Activated CD4-positive, alpha-beta T cell treated with anti-CD3 and anti-CD28 coated beads, Interleukin-2, amount 10 ng/mL, durations not matched to agents 7 days and 5 days (primary cell): ENCODE measurements around the gene NDUFS4. TPM values are rescaled to one million over a fixed set of nuclear protein-coding genes. Genes with fewer than 3 reads are reported as not detected.
"Not testable (repeated sequence)": the region's sequence is repeated elsewhere in the genome, so short reads cannot be mapped to it uniquely, and the experiment has no call there.

Experiments
- CTCF ChIA-PET: fragments of 350-600 bp; sonication (Branson Sonifier 250); formaldehyde crosslinking; loops from one replicate; lab custom pipeline; 2021; ENCODE audit warnings: antibody characterized with exemption; lab: Charles Lee
- POLR2A ChIA-PET: fragments of 350-600 bp; sonication (Branson Sonifier 250); formaldehyde crosslinking; loops from one replicate; lab custom pipeline; 2021; ENCODE audit warnings: antibody characterized with exemption; lab: Charles Lee
- DNase-seq: peaks from one replicate; pipeline ENCODE4 v3.0.0-alpha.2; 2020
- H3K27ac Mint-ChIP-seq: one replicate; pipeline ENCODE4 v1.8.0; 2021; ENCODE audit warnings: mild to moderate bottlenecking, moderate library complexity, mixed read lengths
- H3K27me3 Mint-ChIP-seq: one replicate; pipeline ENCODE4 v1.8.0; 2021; ENCODE audit warnings: mixed read lengths
- H3K36me3 Mint-ChIP-seq: one replicate; pipeline ENCODE4 v1.8.0; 2021; ENCODE audit warnings: low read depth, mixed read lengths
- H3K4me1 Mint-ChIP-seq: one replicate; pipeline ENCODE4 v1.8.0; 2021; ENCODE audit warnings: mixed read lengths
- H3K4me3 Mint-ChIP-seq: one replicate; pipeline ENCODE4 v1.8.0; 2021; ENCODE audit warnings: mild to moderate bottlenecking, moderate library complexity, mixed read lengths
- H3K9me3 Mint-ChIP-seq: one replicate; pipeline ENCODE4 v1.8.0; 2021; ENCODE audit warnings: mixed read lengths
- total RNA-seq, 2 experiments: library from RNA; stranded (reverse); gene quantifications; one replicate each; pipeline ENCODE4 v1.2.3, GENCODE V29; 2021

The NDUFS4 gene
- total RNA-seq, 2 experiments from 2014 or later = 43.2 to 46.8 TPM

DNA sequence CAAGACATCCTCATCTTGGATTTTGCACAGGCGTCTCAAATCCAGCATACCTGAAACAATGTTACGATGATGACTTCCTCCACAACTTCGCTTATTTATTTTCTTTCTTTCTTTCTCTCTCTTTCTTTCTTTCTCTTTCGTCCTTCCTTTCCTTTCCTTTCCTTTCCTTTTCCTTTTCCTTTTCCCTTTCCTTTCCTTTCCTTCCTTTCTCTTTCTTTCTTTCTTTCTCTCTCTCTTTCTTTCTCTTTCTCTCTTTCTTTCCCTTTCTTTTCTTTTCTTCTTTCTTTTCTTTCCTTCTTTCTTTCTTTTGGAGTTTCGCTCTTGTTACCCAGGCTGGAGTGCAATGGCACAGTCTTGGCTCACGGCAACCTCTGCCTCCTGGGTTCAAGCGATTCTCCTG lies 20.1 kb downstream of the NDUFS4 start:
- POLR2A ChIA-PET = no interaction called here
- Mint-ChIP-seq H3K27me3 (no peaks in the 10 kb centered on the region), H3K9me3 (no peaks in the 10 kb centered on the region), H3K27ac (no peak overlapping the region), H3K4me3 (no peak overlapping the region), H3K4me1 (peaks cover 2% of the 10 kb centered on the region), H3K36me3 (peaks cover 12% of the 10 kb centered on the region)
- no peak for DNase-seq
- CTCF ChIA-PET = no interaction called here

DNA sequence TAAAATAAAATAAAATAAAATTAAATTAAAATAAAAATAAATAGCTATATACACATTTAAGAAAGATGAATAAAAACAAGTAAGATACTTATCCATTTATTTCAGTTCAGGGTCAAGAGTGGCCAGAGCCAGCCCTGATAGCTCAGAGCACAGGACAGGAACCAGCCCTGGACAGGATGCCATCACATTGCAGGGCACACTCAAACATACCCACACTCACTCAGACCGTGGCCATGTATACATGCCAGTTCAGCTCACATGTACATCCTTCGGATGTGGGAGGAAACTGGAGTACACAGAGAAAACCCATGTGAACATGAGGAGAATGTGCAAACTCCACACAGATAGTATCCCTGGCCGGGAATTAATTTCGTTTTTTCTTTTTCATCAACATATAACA lies 21.8 kb downstream of the NDUFS4 start:
- H3K9me3 Mint-ChIP-seq = no peaks in the 10 kb centered on the region

DNA sequence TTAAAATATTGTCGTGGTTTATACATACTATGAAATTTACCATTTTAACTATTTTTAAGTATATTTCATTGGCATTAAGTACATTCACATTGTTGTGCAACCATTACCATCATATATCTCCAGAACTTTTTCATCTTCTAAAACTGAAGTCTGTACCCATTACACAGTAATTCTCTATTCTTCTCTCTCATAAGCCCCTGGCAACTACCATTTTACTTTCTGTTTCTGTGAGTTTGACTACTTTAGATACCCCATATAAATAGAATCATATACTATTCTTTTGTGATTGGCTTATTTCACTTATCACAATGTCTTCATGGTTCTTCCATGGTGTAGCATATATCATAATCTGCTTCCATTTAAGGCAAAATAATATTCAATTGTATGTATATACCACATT lies 30.3 kb downstream of the NDUFS4 start:
- Mint-ChIP-seq H3K4me1 (peaks cover 2% of the 10 kb centered on the region), H3K9me3 (no peaks in the 10 kb centered on the region), H3K27ac (no peak overlapping the region), H3K4me3 (no peak overlapping the region), H3K27me3 (no peaks in the 10 kb centered on the region), H3K36me3 (no peaks in the 10 kb centered on the region)
- POLR2A ChIA-PET = interaction anchor here (0.6 kb wide), 1 partner anchor 1434 kb away, joined by 4 read pairs; no protein-coding TSS in a partner anchor
- DNase-seq = no peak
- CTCF ChIA-PET = no interaction called here

More for the DNA sequence above, 21.8 kb downstream of the NDUFS4 start:
- DNase-seq = no peak
- CTCF ChIA-PET = no interaction called here
- Mint-ChIP-seq H3K36me3 (peaks cover 3% of the 10 kb centered on the region), H3K27ac (no peak overlapping the region), H3K4me1 (peaks cover 2% of the 10 kb centered on the region), H3K4me3 (no peak overlapping the region), H3K27me3 (no peaks in the 10 kb centered on the region)
- POLR2A ChIA-PET = no interaction called here

DNA sequence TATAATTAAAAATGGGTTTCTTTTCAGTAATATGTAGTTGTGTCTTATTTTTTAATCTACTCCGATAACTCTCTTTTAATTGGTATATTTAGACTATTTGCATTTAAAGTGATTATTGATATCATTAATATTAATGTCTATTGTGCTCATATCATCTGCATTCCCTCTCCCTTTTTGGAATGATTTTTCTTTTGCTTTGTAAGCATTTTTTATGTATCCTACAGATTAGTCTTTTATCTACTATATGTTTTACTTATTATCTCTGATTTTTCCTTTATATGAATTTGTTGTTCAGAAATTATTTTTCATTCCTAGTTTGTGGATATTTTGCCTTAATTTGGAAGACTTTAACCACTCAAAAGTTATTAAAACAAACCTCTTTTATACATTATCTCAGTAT lies 34.0 kb downstream of the NDUFS4 start:
- ChIA-PET CTCF (no interaction called here), POLR2A (no interaction called here)
- no peak for DNase-seq
- peaks cover 2% of the 10 kb centered on the region for H3K4me1 Mint-ChIP-seq
- H3K27ac Mint-ChIP-seq = no peak overlapping the region
- H3K4me3 Mint-ChIP-seq = no peak overlapping the region
- no peaks in the 10 kb centered on the region for H3K27me3 Mint-ChIP-seq
- peaks cover 4% of the 10 kb centered on the region for H3K36me3 Mint-ChIP-seq
- no peaks in the 10 kb centered on the region for H3K9me3 Mint-ChIP-seq

DNA sequence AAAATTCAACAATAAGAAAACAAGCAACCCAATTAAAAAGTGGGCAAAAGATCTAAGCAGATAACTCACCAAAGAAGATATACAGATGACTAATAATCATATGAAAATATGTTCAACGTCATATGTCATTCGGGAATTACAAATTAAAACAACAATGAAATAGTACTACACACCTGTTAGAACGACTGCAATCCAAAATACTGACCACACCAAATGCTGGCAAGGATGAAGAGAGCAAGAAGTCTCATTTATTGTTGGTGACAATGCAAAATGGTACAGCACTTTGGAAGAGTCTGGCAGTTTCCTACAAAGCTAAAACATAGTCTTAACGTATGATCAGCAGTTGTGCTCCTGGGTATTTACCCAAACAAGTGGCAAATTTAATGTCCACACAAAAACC lies 37.5 kb downstream of the NDUFS4 start:
- Mint-ChIP-seq H3K27ac (no peak overlapping the region), H3K36me3 (peaks cover 6% of the 10 kb centered on the region), H3K4me3 (no peak overlapping the region), H3K4me1 (no peaks in the 10 kb centered on the region), H3K27me3 (no peaks in the 10 kb centered on the region), H3K9me3 (no peaks in the 10 kb centered on the region)
- no peak for DNase-seq
- ChIA-PET POLR2A (no interaction called here), CTCF (no interaction called here)

DNA sequence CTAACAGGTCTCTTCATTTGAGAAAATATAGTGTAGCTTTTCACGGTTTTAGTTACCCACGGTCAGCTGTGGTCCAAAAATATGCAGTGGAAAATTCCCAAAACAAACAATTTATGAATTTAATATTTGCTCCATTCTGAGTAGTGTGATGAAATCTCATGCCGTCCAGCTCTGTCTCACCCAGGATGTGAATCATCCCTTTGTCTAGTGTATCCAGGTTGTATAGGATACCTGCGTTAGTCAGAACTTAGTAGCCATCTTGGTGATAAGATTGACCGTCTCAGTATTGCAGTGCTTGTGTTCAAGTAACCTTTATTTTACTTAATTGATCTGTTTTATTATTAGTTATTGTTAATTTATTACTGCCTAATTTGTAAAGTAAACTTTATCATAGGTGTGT lies 41.1 kb downstream of the NDUFS4 start:
- no peak overlapping the region for H3K27ac Mint-ChIP-seq
- no peaks in the 10 kb centered on the region for H3K27me3 Mint-ChIP-seq
- peaks cover 23% of the 10 kb centered on the region for H3K36me3 Mint-ChIP-seq
- DNase-seq = no peak
- no peak overlapping the region for H3K4me3 Mint-ChIP-seq
- CTCF ChIA-PET = no interaction called here
- POLR2A ChIA-PET = no interaction called here
- no peaks in the 10 kb centered on the region for H3K9me3 Mint-ChIP-seq
- H3K4me1 Mint-ChIP-seq = no peaks in the 10 kb centered on the region

DNA sequence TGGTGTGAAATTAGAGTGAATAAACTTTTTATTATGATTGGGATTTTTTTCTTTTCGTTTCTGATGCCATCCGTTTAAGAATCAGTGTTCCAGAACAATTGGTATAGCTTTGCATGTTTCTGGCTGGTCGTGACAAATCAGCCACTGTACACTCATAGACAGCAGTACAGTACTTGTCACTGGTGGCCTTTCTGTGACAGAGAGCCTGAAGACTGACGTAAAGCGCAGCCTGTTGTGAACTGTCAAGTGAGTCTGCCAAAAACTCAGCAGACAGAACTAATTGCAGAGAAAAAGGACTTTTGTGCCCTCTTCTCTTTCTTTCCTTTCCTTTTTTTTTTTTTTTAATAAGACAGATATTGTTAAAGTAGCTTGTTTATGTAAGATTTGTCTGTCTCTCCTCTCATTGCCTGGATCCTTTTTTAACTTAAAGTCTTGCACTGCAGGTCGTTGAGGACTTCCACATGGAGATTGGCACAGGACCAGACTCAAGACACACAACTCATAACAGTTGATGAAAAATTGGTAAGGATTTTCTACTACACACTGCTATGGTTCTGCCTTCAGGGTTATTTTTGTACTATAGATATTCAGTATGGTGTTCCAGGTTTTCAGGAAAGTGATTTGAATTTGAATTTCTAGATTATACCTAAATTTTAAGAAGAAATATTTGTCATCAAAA lies 42.7 kb downstream of the NDUFS4 start:
- DNase-seq = no peak
- H3K4me1 Mint-ChIP-seq = no peaks in the 10 kb centered on the region
- no peak overlapping the region for H3K4me3 Mint-ChIP-seq
- H3K27me3 Mint-ChIP-seq = no peaks in the 10 kb centered on the region
- ChIA-PET POLR2A (no interaction called here), CTCF (no interaction called here)
- H3K36me3 Mint-ChIP-seq = peaks cover 24% of the 10 kb centered on the region
- no peak overlapping the region for H3K27ac Mint-ChIP-seq
- no peaks in the 10 kb centered on the region for H3K9me3 Mint-ChIP-seq

DNA sequence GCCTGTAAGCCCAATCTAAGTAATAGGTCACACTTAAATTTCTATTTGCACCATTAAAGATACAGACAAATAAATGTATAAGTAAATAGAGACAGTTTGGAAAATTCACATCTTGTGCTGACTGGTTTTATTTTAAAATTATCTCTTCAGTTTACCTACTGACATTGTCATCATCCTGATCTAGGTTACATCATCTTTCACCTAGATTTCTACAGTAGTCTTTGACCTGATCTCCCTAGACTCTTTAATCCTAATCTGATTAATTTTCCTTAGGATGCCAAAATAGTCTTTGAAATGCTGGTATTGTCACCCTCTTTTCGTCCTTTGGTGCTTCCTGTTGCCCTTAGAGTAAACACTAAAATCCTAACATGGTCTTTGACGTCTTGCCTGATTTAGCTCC lies 43.9 kb downstream of the NDUFS4 start:
- H3K9me3 Mint-ChIP-seq = no peaks in the 10 kb centered on the region
- ChIA-PET CTCF (no interaction called here), POLR2A (no interaction called here)
- no peak for DNase-seq
- no peak overlapping the region for H3K27ac Mint-ChIP-seq
- H3K36me3 Mint-ChIP-seq = peaks cover 26% of the 10 kb centered on the region
- H3K27me3 Mint-ChIP-seq = no peaks in the 10 kb centered on the region
- no peaks in the 10 kb centered on the region for H3K4me1 Mint-ChIP-seq
- no peak overlapping the region for H3K4me3 Mint-ChIP-seq

DNA sequence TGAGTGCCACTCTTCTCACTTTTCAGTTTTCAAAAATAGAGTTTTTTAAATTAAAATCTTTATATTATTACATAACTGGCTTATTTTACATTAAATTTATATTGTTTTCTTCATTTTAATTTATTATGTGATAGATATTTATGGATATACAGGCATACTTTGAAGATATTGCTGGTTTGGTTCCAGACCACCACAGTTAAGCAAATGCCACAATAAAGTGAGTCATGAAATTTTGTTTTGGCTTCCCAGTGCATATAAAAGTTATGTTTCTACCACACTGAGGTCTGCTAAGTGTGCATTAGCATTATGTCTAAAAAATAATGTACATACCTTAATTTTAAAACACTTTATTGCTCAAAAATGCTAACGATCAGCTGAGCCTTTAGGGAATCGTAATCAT lies 47.4 kb downstream of the NDUFS4 start:
- no peaks in the 10 kb centered on the region for H3K9me3 Mint-ChIP-seq
- DNase-seq = no peak
- no peaks in the 10 kb centered on the region for H3K27me3 Mint-ChIP-seq
- H3K27ac Mint-ChIP-seq = no peak overlapping the region
- POLR2A ChIA-PET = no interaction called here
- H3K4me1 Mint-ChIP-seq = no peaks in the 10 kb centered on the region
- H3K4me3 Mint-ChIP-seq = no peak overlapping the region
- CTCF ChIA-PET = no interaction called here
- H3K36me3 Mint-ChIP-seq = peaks cover 23% of the 10 kb centered on the region

DNA sequence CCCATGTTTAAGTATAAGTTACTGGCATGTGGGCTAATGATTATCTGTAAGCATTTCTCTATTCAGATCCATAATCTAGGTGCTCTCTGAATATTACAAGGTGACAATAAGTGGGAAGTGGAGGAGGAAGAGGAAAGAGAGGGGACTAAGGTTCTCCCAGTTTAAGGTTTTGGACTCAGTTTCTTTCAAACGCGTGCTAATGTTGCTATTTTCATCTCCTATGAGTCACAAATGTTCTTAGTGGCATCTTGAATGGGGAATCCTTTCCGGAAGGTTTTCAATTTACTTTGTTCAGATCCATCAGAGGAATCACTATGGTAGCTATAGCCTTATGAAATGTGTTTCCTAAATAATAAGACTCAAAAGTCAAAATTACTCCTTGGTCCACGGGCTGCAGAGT lies 48.5 kb downstream of the NDUFS4 start:
- H3K27ac Mint-ChIP-seq, H3K4me3 Mint-ChIP-seq, DNase-seq, H3K9me3 Mint-ChIP-seq, H3K27me3 Mint-ChIP-seq, CTCF ChIA-PET, H3K4me1 Mint-ChIP-seq: not testable (repeated sequence)
- POLR2A ChIA-PET = interaction anchor here (0.6 kb wide), 1 partner anchor 24 kb away, joined by 3 read pairs; no protein-coding TSS in a partner anchor
- peaks cover 23% of the 10 kb centered on the region for H3K36me3 Mint-ChIP-seq

DNA sequence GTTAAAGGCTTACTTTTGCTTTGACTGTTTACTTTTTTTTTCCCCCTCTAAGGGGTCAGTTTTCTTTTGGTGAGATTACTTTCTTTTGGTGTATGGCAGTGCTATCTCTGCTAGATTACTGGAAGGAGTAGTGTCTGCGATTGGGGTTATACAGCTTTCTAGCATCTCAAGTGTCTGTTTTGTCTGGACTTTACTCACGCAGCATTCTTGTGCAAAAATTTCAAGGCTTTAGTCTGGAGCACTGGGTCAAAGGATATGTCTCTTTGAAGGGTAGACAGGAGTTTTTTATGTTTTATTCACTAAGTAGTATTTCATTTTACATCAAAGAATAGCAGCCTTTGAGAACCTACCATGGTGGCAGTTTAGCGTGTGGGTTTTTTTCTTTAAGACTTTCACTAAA lies 52.6 kb downstream of the NDUFS4 start:
- ChIA-PET CTCF (no interaction called here), POLR2A (no interaction called here)
- Mint-ChIP-seq H3K4me3 (no peak overlapping the region), H3K9me3 (no peaks in the 10 kb centered on the region), H3K27ac (no peak overlapping the region), H3K36me3 (peaks cover 3% of the 10 kb centered on the region), H3K4me1 (no peaks in the 10 kb centered on the region), H3K27me3 (no peaks in the 10 kb centered on the region)
- DNase-seq = no peak

DNA sequence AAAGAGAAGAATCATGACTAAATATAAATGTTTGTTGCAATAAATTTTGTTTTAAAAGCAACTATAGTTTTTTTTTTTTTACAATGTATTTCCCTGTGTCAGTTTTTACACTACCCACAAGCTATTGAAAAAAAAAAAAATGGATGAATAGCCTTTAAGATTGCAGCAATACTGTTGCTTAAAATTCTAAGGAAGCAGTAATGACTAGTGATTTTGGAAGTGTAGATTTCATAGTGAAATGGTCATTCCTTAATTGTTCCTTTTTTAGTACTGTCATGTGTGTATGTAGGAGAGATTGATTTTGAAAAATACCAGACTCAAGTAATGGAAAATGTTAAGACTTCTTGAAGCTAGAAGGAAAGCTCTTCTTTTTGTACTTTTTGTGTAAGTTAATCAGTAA lies 53.1 kb downstream of the NDUFS4 start:
- no peaks in the 10 kb centered on the region for H3K4me1 Mint-ChIP-seq
- POLR2A ChIA-PET = no interaction called here
- no peak overlapping the region for H3K27ac Mint-ChIP-seq
- H3K36me3 Mint-ChIP-seq = peaks cover 3% of the 10 kb centered on the region
- CTCF ChIA-PET = interaction anchor here (0.6 kb wide), 1 partner anchor 35 kb away, joined by 3 read pairs; no protein-coding TSS in a partner anchor
- no peaks in the 10 kb centered on the region for H3K27me3 Mint-ChIP-seq
- H3K9me3 Mint-ChIP-seq = no peaks in the 10 kb centered on the region
- no peak overlapping the region for H3K4me3 Mint-ChIP-seq
- no peak for DNase-seq

DNA sequence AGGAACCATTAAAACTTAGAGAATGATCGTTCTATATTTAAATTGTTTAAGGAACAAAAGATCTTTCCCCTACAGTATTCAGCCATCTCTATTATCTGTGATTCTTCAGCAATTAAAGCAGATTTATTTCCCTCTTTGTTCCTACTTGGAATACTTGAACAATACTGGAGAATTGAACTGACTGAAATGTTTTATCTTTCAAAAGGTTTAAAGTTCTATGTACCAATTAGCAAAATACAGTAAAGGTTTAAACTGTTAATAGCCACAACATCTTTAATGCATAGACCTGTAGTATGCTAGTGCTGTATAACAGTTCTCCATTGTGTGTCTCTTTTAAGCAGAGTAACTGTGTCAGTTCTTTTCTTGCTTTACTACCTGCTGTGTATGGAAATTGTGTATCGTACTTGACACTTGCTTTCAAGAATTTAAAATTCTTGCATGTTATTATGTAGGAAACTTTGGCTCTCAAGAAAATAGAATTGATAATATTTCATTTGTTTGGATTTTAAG lies 54.0 kb downstream of the NDUFS4 start:
- CTCF ChIA-PET = no interaction called here
- DNase-seq = no peak
- Mint-ChIP-seq H3K4me3 (no peak overlapping the region), H3K36me3 (no peaks in the 10 kb centered on the region), H3K27ac (no peak overlapping the region), H3K4me1 (no peaks in the 10 kb centered on the region), H3K27me3 (no peaks in the 10 kb centered on the region), H3K9me3 (no peaks in the 10 kb centered on the region)
- POLR2A ChIA-PET = no interaction called here
